Measurements from ENCODE around the gene DPY19L2. TPM values are rescaled to one million over a fixed set of nuclear protein-coding genes. Genes with fewer than 3 reads are reported as not detected.
"Not testable (repeated sequence)": the region's sequence is repeated elsewhere in the genome, so short reads cannot be mapped to it uniquely, and the experiment has no call there.

The DPY19L2 gene
- total RNA-seq, 1 experiment from 2014 or later, result not detected

DNA sequence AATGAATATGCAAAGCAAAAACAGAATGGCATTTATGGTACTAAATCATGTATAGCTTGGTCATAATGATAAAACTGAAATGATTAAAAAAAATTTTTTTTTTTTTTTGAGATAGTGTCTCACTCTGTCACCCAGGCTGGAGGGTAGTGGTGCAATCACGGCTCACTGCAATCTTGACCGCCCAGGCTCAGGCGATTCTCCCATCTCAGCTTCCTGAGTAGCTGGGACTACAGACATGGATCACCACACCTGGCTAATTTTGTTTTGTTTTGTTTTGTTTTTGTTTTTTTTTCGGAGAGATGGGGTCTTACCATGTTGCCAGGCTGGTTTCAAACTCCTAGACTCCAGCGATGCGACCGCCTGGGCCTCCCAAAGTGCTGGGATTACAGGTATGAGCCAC, 138.7 kb downstream of the DPY19L2 start:
- H3K27me3 Mint-ChIP-seq (ENCODE audit: insufficient read depth, unreplicated experiment); H3K36me3 ChIP-seq (ENCODE audit: control insufficient read depth, insufficient read depth, low read length); CTCF ChIA-PET; H3K27me3 ChIP-seq (replicated peaks; ENCODE audit: control insufficient read depth, insufficient read depth, low read length); H3K4me1 Mint-ChIP-seq (ENCODE audit: low read depth, unreplicated experiment); H3K27ac Mint-ChIP-seq (ENCODE audit: unreplicated experiment); DNase-seq; H3K4me3 Mint-ChIP-seq (ENCODE audit: unreplicated experiment); H3K9me3 ChIP-seq; H3K9me3 Mint-ChIP-seq (ENCODE audit: unreplicated experiment); BruUV-seq (replicated peaks); POLR2A ChIA-PET; intact Hi-C loops (cut with micrococcal nuclease; ENCODE audit: unreplicated experiment); H3K36me3 Mint-ChIP-seq (ENCODE audit: insufficient read depth, unreplicated experiment); H3K4me1 ChIP-seq; H3K4me3 ChIP-seq (ENCODE audit: low read depth, low read length): not testable (repeated sequence)

DNA sequence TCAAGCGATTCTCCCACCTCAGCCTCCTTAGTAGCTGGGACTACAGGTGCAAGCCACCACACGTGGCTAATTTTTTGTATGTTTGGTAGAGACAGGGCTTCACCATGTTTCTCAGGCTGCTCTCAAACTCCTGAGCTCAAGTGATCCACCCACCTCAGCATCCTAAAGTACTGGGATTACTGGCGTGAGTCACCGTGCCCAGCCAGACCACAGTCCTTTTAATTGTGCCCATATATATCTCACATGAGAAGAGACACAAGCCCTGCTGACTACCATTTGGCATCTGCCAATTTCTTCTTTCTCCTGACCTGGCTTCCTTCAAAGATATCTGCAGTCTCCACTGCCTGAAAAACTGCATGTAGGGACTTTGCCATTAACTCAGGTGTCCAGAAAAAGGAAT, 142.5 kb downstream of the DPY19L2 start:
- Histone ChIP-seq H3K36me3 (ENCODE audit: control insufficient read depth, insufficient read depth, low read length) (no peaks in the 10 kb centered on the region), H3K27me3 (replicated peaks; ENCODE audit: control insufficient read depth, insufficient read depth, low read length) (no peaks in the 10 kb centered on the region), H3K4me1 (no peaks in the 10 kb centered on the region), H3K9me3 (peaks cover 3% of the 10 kb centered on the region; the same call in 1 of the 2 replicates), H3K4me3 (ENCODE audit: low read depth, low read length) (no peak overlapping the region)
- POLR2A ChIA-PET, result no interaction called here
- Mint-ChIP-seq H3K36me3 (ENCODE audit: insufficient read depth, unreplicated experiment) (no peaks in the 10 kb centered on the region), H3K27ac (ENCODE audit: unreplicated experiment) (no peak overlapping the region), H3K9me3 (ENCODE audit: unreplicated experiment) (peaks cover 10% of the 10 kb centered on the region), H3K4me1 (ENCODE audit: low read depth, unreplicated experiment) (no peaks in the 10 kb centered on the region), H3K4me3 (ENCODE audit: unreplicated experiment) (no peak overlapping the region), H3K27me3 (ENCODE audit: insufficient read depth, unreplicated experiment) (no peaks in the 10 kb centered on the region)
- BruUV-seq (replicated peaks), result no TSS peak
- TF ChIP-seq, protein P1, sequence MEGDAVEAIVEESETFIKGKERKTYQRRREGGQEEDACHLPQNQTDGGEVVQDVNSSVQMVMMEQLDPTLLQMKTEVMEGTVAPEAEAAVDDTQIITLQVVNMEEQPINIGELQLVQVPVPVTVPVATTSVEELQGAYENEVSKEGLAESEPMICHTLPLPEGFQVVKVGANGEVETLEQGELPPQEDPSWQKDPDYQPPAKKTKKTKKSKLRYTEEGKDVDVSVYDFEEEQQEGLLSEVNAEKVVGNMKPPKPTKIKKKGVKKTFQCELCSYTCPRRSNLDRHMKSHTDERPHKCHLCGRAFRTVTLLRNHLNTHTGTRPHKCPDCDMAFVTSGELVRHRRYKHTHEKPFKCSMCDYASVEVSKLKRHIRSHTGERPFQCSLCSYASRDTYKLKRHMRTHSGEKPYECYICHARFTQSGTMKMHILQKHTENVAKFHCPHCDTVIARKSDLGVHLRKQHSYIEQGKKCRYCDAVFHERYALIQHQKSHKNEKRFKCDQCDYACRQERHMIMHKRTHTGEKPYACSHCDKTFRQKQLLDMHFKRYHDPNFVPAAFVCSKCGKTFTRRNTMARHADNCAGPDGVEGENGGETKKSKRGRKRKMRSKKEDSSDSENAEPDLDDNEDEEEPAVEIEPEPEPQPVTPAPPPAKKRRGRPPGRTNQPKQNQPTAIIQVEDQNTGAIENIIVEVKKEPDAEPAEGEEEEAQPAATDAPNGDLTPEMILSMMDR (IDR thresholded peaks at IDR 0.05; ENCODE audit: insufficient read depth in 1 of 2, low read depth in 1 of 2, low read length in 1 of 2, severe bottlenecking in 1 of 2, unreplicated experiment in 1 of 2), result no peak
- DNase-seq, result no peak
- CTCF ChIA-PET, result no interaction called here
- intact Hi-C loops (cut with micrococcal nuclease; ENCODE audit: unreplicated experiment), result no loop called here

DNA sequence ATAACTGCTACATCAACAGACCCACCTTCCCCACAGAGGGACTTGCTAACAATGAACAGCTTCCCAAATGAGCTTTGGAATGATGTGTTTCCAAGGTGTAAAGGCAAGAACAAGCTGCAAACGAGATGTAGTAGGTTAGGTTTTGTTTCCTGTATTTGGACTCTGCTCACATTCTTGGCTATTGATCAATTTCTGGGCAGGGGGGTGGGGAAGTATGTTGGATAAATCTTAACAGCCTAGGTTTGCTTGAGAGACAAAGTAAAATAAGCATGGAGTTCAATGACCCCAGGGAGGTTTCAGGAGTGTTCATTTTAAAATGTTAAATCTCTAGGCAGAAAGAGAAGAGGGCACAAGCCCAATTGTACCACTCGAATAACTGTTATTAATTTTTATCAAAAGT, 146.6 kb downstream of the DPY19L2 start:
- Histone ChIP-seq H3K27me3 (replicated peaks; ENCODE audit: control insufficient read depth, insufficient read depth, low read length) (no peaks in the 10 kb centered on the region), H3K4me3 (ENCODE audit: low read depth, low read length) (no peak overlapping the region), H3K36me3 (ENCODE audit: control insufficient read depth, insufficient read depth, low read length) (no peaks in the 10 kb centered on the region), H3K4me1 (no peaks in the 10 kb centered on the region), H3K9me3 (no peaks in the 10 kb centered on the region)
- Mint-ChIP-seq H3K27ac (ENCODE audit: unreplicated experiment) (no peak overlapping the region), H3K9me3 (ENCODE audit: unreplicated experiment) (no peaks in the 10 kb centered on the region), H3K4me1 (ENCODE audit: low read depth, unreplicated experiment) (no peaks in the 10 kb centered on the region), H3K27me3 (ENCODE audit: insufficient read depth, unreplicated experiment) (peaks cover 2% of the 10 kb centered on the region), H3K36me3 (ENCODE audit: insufficient read depth, unreplicated experiment) (no peaks in the 10 kb centered on the region), H3K4me3 (ENCODE audit: unreplicated experiment) (no peak overlapping the region)
- ChIA-PET CTCF (no interaction called here), POLR2A (no interaction called here)
- intact Hi-C loops (cut with micrococcal nuclease; ENCODE audit: unreplicated experiment), result no loop called here
- BruUV-seq (replicated peaks), result no TSS peak
- TF ChIP-seq, protein P1 (IDR thresholded peaks at IDR 0.05; ENCODE audit: insufficient read depth in 1 of 2, low read depth in 1 of 2, low read length in 1 of 2, severe bottlenecking in 1 of 2, unreplicated experiment in 1 of 2), result no peak
- DNase-seq, result no peak

Other genes starting within 250 kb of the DPY19L2 start
- 7.2 and 9.1 TPM in 2 replicates for gene RXYLT1, start 111.4 kb upstream of the DPY19L2 start, total RNA-seq (2022)
- 21.7 and 22.1 TPM in 2 replicates for gene SRGAP1, start 176.2 kb upstream of the DPY19L2 start, total RNA-seq (2022)